H9 (cell line): ENCODE results near the gene SLC16A13. TPM values are rescaled to one million over a fixed set of nuclear protein-coding genes. Genes with fewer than 3 reads are reported as not detected.

Experiments
- DNase-seq: peaks from one replicate; pipeline ENCODE4 v3.0.0-alpha.2; 2017
- H2AFZ ChIP-seq: one replicate; pipeline ENCODE4 v1.6.1; 2013; ENCODE audit warnings: mild to moderate bottlenecking, low read length, control low read depth, moderate library complexity
- H2AK5ac ChIP-seq: 2 replicates; pipeline ENCODE4 v1.6.1; 2013; ENCODE audit warnings: low read length, control low read depth, mixed read lengths; ENCODE audit not compliant: insufficient read length
- H2BK120ac ChIP-seq: one replicate; pipeline ENCODE4 v1.6.1; 2013; ENCODE audit warnings: low read depth, mild to moderate bottlenecking, low read length, control low read depth, inconsistent platforms; ENCODE audit not compliant: poor library complexity, severe bottlenecking
- H2BK12ac ChIP-seq: 2 replicates; pipeline ENCODE4 v1.6.1; 2013; ENCODE audit warnings: low read length, control low read depth, mixed read lengths, low read depth; ENCODE audit not compliant: insufficient read length
- H2BK15ac ChIP-seq: 2 replicates; pipeline ENCODE4 v1.6.1; 2013; ENCODE audit warnings: low read depth, low read length, control low read depth
- H2BK20ac ChIP-seq: one replicate; pipeline ENCODE4 v1.6.1; 2013; ENCODE audit warnings: low read depth, mild to moderate bottlenecking, low read length, control low read depth, inconsistent platforms; ENCODE audit not compliant: poor library complexity, severe bottlenecking
- H2BK5ac ChIP-seq: 2 replicates; pipeline ENCODE4 v1.6.1; 2013; ENCODE audit warnings: low read length, control low read depth, mixed read lengths; ENCODE audit not compliant: insufficient read length
- H3K14ac ChIP-seq: 2 replicates; pipeline ENCODE4 v1.6.1; 2013; ENCODE audit warnings: low read length, control low read depth; ENCODE audit not compliant: insufficient read depth
- H3K18ac ChIP-seq: 2 replicates; pipeline ENCODE4 v1.6.1; 2013; ENCODE audit warnings: low read depth, mild to moderate bottlenecking, mixed read lengths, low read length, control low read depth; ENCODE audit not compliant: insufficient read length
- H3K23ac ChIP-seq: 2 replicates; pipeline ENCODE4 v1.6.1; 2013; ENCODE audit warnings: low read length, control low read depth, mixed read lengths, low read depth; ENCODE audit not compliant: insufficient read length
- H3K23me2 ChIP-seq: 2 replicates; pipeline ENCODE4 v1.6.1; 2013; ENCODE audit warnings: low read depth, mild to moderate bottlenecking, mixed read lengths, low read length, control low read depth; ENCODE audit not compliant: insufficient read length, poor library complexity, severe bottlenecking
- H3K27ac ChIP-seq: 2 replicates; pipeline ENCODE4 v1.5.1; 2013; ENCODE audit warnings: low read length, control low read depth, mixed read lengths, low read depth; ENCODE audit not compliant: insufficient read length
- H3K27me3 ChIP-seq: 2 replicates; pipeline ENCODE4 v1.6.1; 2013; ENCODE audit warnings: low read length, control low read depth, inconsistent platforms; ENCODE audit not compliant: insufficient read depth
- H3K4ac ChIP-seq: 2 replicates; pipeline ENCODE4 v1.6.1; 2013; ENCODE audit warnings: low read depth, mild to moderate bottlenecking, control low read depth, inconsistent platforms, low read length, moderate library complexity
- H3K4me1 ChIP-seq: 2 replicates; pipeline ENCODE4 v1.6.1; 2013; ENCODE audit warnings: low read length, control low read depth, inconsistent platforms; ENCODE audit not compliant: insufficient read depth
- H3K4me2 ChIP-seq: 2 replicates; pipeline ENCODE4 v1.6.1; 2013; ENCODE audit warnings: low read length, control low read depth, mixed read lengths; ENCODE audit not compliant: insufficient read length, insufficient read depth
- H3K56ac ChIP-seq: 2 replicates; pipeline ENCODE4 v1.6.1; 2013; ENCODE audit warnings: low read depth, mild to moderate bottlenecking, mixed read lengths, low read length, control low read depth; ENCODE audit not compliant: insufficient read length
- H3K79me1 ChIP-seq: 2 replicates; pipeline ENCODE4 v1.6.1; 2013; ENCODE audit warnings: low read depth, mild to moderate bottlenecking, moderate library complexity, low read length, control low read depth, inconsistent platforms; ENCODE audit not compliant: insufficient read depth, poor library complexity, severe bottlenecking
- H3K79me2 ChIP-seq: 2 replicates; pipeline ENCODE4 v1.6.1; 2013; ENCODE audit warnings: low read length, control low read depth, inconsistent platforms; ENCODE audit not compliant: insufficient read depth
- H3K9ac ChIP-seq: 2 replicates; pipeline ENCODE4 v1.6.1; 2013; ENCODE audit warnings: low read length, control low read depth, mixed read lengths; ENCODE audit not compliant: insufficient read length; ENCODE audit errors: extremely low read depth
- H3K9me3 ChIP-seq: one replicate; pipeline ENCODE4 v1.6.1; 2013; ENCODE audit warnings: low read depth, low read length, inconsistent platforms; ENCODE audit not compliant: control insufficient read depth
- H3T11ph ChIP-seq: one replicate; pipeline ENCODE4 v1.6.1; 2013; ENCODE audit warnings: mild to moderate bottlenecking, low read length, control low read depth, inconsistent platforms
- H4K20me1 ChIP-seq: one replicate; pipeline ENCODE4 v1.6.1; 2013; ENCODE audit not compliant: control insufficient read depth, insufficient read length, insufficient read depth
- H4K5ac ChIP-seq: 2 replicates; pipeline ENCODE4 v1.6.1; 2013; ENCODE audit warnings: low read depth, mild to moderate bottlenecking, mixed read lengths, low read length, control low read depth; ENCODE audit not compliant: insufficient read length
- H4K8ac ChIP-seq: replicated peaks from 2 replicates; pipeline ENCODE4 v1.6.1; 2013; ENCODE audit warnings: low read length, control low read depth, mixed read lengths, low read depth; ENCODE audit not compliant: insufficient read length
- H4K91ac ChIP-seq: 2 replicates; pipeline ENCODE4 v1.6.1; 2013; ENCODE audit warnings: low read depth, mild to moderate bottlenecking, moderate library complexity, mixed read lengths, low read length, control low read depth; ENCODE audit not compliant: insufficient read length
- H3K27ac Mint-ChIP-seq, 3 experiments: 2 replicates in 2 of 3; 3 replicates in 1 of 3; pipeline ENCODE4 v1.8.0; 2020 to 2021; ENCODE audit warnings: mixed read lengths in 3 of 3, mild to moderate bottlenecking in 1 of 3, moderate library complexity in 1 of 3
- H3K27me3 Mint-ChIP-seq: 2 replicates; pipeline ENCODE4 v1.8.0; 2021; ENCODE audit warnings: low read depth, mild to moderate bottlenecking, moderate library complexity, mixed read lengths
- H3K36me3 Mint-ChIP-seq, 3 experiments: 2 replicates in 2 of 3; 3 replicates in 1 of 3; pipeline ENCODE4 v1.8.0; 2020 to 2021; ENCODE audit warnings: low read depth in 3 of 3, mixed read lengths in 3 of 3; ENCODE audit not compliant: insufficient read depth in 1 of 3
- H3K4me1 Mint-ChIP-seq, 2 experiments: 2 replicates each; pipeline ENCODE4 v1.8.0; 2020; ENCODE audit warnings: mixed read lengths in 2 of 2
- H3K4me3 Mint-ChIP-seq, 2 experiments: 2 replicates in 1 of 2; 3 replicates in 1 of 2; pipeline ENCODE4 v1.8.0; 2020 to 2021; ENCODE audit warnings: mild to moderate bottlenecking in 2 of 2, mixed read lengths in 2 of 2, moderate library complexity in 1 of 2
- H3K9me3 Mint-ChIP-seq, 2 experiments: 2 replicates in 1 of 2; 3 replicates in 1 of 2; pipeline ENCODE4 v1.8.0; 2020; ENCODE audit warnings: mild to moderate bottlenecking in 2 of 2, mixed read lengths in 2 of 2, moderate library complexity in 1 of 2
- CTCF ChIP-seq: fragments of 200-600 bp; sonication (generic); conservative IDR thresholded peaks from 3 replicates; pipeline ENCODE4 v1.8.0; 2021; ENCODE audit warnings: antibody characterized with exemption, mild to moderate bottlenecking
- WGBS: extraction: QIAGEN DNeasy Blood & Tissue Kit; methylation state at CpG from one replicate; pipeline ENCODE4 v1.1.7; 2013; ENCODE audit warnings: missing lambda C conversion rate, low lambda C conversion rate, mixed read lengths; ENCODE audit not compliant: insufficient read length; ENCODE audit errors: extremely low coverage; 5-methylcytosine and 5-hydroxymethylcytosine counted together
- total RNA-seq: library from RNA; stranded (reverse); gene quantifications from 2 replicates; pipeline ENCODE4 v1.2.1, GENCODE V29; 2021

SLC16A13 gene
- total RNA-seq, 1 experiment from 2014 or later = 6.1 TPM

- peak; percentile 83 for DNase-seq
- Mint-ChIP-seq H3K4me1 (peaks cover 23 to 45% of the 10 kb centered on the region in 2 experiments), H3K36me3 (peaks cover 6 to 31% (median 18%) of the 10 kb centered on the region in 3 experiments; a peak in 6 of 7 replicates), H3K27ac (peak within 1 kb of the TSS; percentile 39 to 88 (median 88); a peak in 4 of 7 replicates), H3K4me3 (peak within 1 kb of the TSS; percentile 67 to 89), H3K9me3 (peaks cover 0 to 2% of the 10 kb centered on the region in 2 experiments; a peak in 1 of 5 replicates), H3K27me3 (peaks cover 39% of the 10 kb centered on the region)
- H2BK20ac ChIP-seq = no peak within 1 kb of the TSS
- H3T11ph ChIP-seq = no peak within 1 kb of the TSS
- no peak within 1 kb of the TSS for H3K27ac ChIP-seq
- H3K4me1 ChIP-seq = 0 out of 2 replicates have a peak, but pooled peaks cover 3% of the 10 kb centered on the region
- H2BK15ac ChIP-seq = no peak within 1 kb of the TSS
- H2AK5ac ChIP-seq = no peak within 1 kb of the TSS
- no peaks in the 10 kb centered on the region for H3K9me3 ChIP-seq
- no peaks in the 10 kb centered on the region for H3K79me1 ChIP-seq
- H2AFZ ChIP-seq = peak within 1 kb of the TSS; percentile 35
- H3K27me3 ChIP-seq = peaks cover 6% of the 10 kb centered on the region; the same call in 1 of the 2 replicates
- peaks cover 14% of the 10 kb centered on the region for H3K23me2 ChIP-seq
- no peaks in the 10 kb centered on the region for H4K20me1 ChIP-seq
- no peak within 1 kb of the TSS for H4K5ac ChIP-seq
- H3K18ac ChIP-seq = peak within 1 kb of the TSS; percentile 64
- peak within 1 kb of the TSS; percentile 60; the same call in 1 of the 2 replicates for H3K14ac ChIP-seq
- no peak within 1 kb of the TSS for H3K56ac ChIP-seq
- H3K4me2 ChIP-seq = peak within 1 kb of the TSS; percentile 86
- H2BK12ac ChIP-seq = no peak within 1 kb of the TSS
- H3K79me2 ChIP-seq = no peaks in the 10 kb centered on the region
- no peak within 1 kb of the TSS for H2BK5ac ChIP-seq
- H4K8ac ChIP-seq = no peak within 1 kb of the TSS
- H3K4ac ChIP-seq = no peak within 1 kb of the TSS
- no peak for TF ChIP-seq CTCF
- no peak within 1 kb of the TSS for H4K91ac ChIP-seq
- no CpG with 5 or more reads among the region's 47 CpGs for WGBS
- no peak within 1 kb of the TSS for H3K23ac ChIP-seq
- peak within 1 kb of the TSS; percentile 25 for H2BK120ac ChIP-seq
- H3K9ac ChIP-seq = peak within 1 kb of the TSS; percentile 23
Observed at GRCh38 chr17:7022781-7023571, 12.8 kb upstream of the SLC16A13 start, which contains the start of gene BCL6B. BCL6B (plus strand) TSS chr17:7023050; CDS start chr17:7023672, 622 bp downstream.
